Progenitor cell of endocrine pancreas (in vitro differentiated cells): ENCODE data around the gene LPP. TPM values are rescaled to one million over a fixed set of nuclear protein-coding genes. Genes with fewer than 3 reads are reported as not detected.

Experiments used
- DNase-seq: peaks from one replicate; pipeline ENCODE4 v3.0.0; 2021; ENCODE audit warnings: low spot score; ENCODE audit not compliant: unreplicated experiment
- H3K27ac Mint-ChIP-seq: 2 replicates; pipeline ENCODE4 v1.8.0; 2021; ENCODE audit warnings: mild to moderate bottlenecking, moderate library complexity, mixed read lengths
- H3K27me3 Mint-ChIP-seq: 2 replicates; pipeline ENCODE4 v1.8.0; 2021; ENCODE audit warnings: mixed read lengths
- H3K36me3 Mint-ChIP-seq: 2 replicates; pipeline ENCODE4 v1.8.0; 2022; ENCODE audit warnings: mixed read lengths; ENCODE audit not compliant: insufficient read depth
- H3K4me1 Mint-ChIP-seq: 2 replicates; pipeline ENCODE4 v1.8.0; 2021; ENCODE audit warnings: low read depth, mixed read lengths
- H3K4me3 Mint-ChIP-seq: 2 replicates; pipeline ENCODE4 v1.8.0; 2021; ENCODE audit warnings: low read depth, mild to moderate bottlenecking, moderate library complexity, mixed read lengths
- H3K9me3 Mint-ChIP-seq: 2 replicates; pipeline ENCODE4 v1.8.0; 2021; ENCODE audit warnings: low read depth, mixed read lengths
- total RNA-seq: library from RNA; stranded (reverse); gene quantifications from 2 replicates; pipeline ENCODE4 v1.2.1, GENCODE V29; 2021
- TF ChIP-seq, protein P1 (sequence below): fragments of 200-600 bp; sonication (generic); IDR thresholded peaks from one replicate; pipeline ENCODE4 v1.5.0; 2021; ENCODE audit warnings: antibody characterized with exemption, mild to moderate bottlenecking; ENCODE audit not compliant: unreplicated experiment

LPP gene
- total RNA-seq, 1 donor from 2014 or later: 131 TPM

DNA sequence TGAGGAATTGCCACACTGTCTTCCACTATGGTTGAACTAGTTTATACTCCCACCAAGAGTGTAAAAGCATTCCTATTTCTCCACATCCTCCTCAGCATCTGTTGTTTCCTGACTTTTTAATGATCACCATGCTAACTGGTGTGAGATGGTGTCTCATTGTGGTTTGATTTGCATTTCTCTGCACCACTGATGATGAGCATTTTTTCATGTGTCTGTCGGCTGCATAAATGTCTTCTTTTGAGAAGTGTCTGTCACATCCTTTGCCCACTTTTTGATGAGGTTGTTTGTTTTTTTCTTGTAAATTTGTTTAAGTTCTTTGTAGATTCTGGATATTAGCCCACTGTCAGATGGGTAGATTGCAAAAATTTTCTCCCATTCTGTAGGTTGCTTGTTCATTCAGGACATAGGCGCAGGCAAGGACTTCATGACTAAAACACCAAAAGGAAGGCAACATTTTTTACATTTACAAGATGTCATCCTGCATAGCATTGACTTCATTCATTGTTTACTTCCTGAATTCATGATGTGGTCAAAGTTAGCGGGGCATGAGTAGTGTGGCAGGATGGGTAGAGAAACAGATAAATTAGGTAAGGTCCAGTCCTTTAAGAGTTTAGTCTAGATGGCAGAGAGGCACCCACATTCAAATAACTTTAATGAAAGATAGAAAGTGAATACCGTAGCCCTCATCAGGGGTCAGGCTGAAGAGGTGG is 45.1 kb upstream of the LPP start:
- Mint-ChIP-seq H3K27ac (no peak overlapping the region), H3K4me3 (no peak overlapping the region), H3K27me3 (peaks cover 40% of the 10 kb centered on the region), H3K9me3 (no peaks in the 10 kb centered on the region), H3K4me1 (peaks cover 2% of the 10 kb centered on the region), H3K36me3 (no peaks in the 10 kb centered on the region)
- TF ChIP-seq, protein P1, sequence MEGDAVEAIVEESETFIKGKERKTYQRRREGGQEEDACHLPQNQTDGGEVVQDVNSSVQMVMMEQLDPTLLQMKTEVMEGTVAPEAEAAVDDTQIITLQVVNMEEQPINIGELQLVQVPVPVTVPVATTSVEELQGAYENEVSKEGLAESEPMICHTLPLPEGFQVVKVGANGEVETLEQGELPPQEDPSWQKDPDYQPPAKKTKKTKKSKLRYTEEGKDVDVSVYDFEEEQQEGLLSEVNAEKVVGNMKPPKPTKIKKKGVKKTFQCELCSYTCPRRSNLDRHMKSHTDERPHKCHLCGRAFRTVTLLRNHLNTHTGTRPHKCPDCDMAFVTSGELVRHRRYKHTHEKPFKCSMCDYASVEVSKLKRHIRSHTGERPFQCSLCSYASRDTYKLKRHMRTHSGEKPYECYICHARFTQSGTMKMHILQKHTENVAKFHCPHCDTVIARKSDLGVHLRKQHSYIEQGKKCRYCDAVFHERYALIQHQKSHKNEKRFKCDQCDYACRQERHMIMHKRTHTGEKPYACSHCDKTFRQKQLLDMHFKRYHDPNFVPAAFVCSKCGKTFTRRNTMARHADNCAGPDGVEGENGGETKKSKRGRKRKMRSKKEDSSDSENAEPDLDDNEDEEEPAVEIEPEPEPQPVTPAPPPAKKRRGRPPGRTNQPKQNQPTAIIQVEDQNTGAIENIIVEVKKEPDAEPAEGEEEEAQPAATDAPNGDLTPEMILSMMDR: no peak
- no peak for DNase-seq

DNA sequence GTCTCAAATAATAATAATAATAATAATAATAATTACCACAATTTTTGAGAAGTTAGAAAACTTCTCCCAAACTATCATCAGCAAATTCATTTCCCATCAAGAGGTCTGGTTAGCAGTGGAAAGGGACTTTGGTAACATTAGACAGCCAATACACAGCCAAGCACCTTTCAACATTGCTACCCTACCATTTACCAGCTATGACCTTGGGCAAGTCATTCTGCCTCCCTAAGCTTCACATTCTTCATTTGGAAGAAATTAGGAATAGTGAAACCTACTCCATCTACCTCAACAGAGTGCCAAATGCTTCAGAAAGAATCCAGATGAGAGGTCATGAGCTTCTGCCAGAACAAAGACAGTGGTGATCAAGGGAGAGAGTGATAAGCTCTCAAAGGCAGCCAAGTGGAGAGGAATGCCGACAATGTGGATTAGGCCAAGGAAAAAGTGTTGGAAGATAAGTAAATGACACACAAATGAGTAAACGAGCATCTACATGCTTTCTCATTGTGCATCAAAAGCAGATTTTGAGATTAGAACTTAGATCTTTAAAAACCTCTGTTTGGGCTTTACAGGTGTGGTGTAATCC is 42.9 kb upstream of the LPP start:
- TF ChIP-seq, protein P1: no peak
- Mint-ChIP-seq H3K27me3 (peaks cover 44% of the 10 kb centered on the region), H3K4me1 (peaks cover 2% of the 10 kb centered on the region), H3K9me3 (no peaks in the 10 kb centered on the region), H3K36me3 (no peaks in the 10 kb centered on the region), H3K4me3 (no peak overlapping the region), H3K27ac (no peak overlapping the region)
- no peak for DNase-seq

DNA sequence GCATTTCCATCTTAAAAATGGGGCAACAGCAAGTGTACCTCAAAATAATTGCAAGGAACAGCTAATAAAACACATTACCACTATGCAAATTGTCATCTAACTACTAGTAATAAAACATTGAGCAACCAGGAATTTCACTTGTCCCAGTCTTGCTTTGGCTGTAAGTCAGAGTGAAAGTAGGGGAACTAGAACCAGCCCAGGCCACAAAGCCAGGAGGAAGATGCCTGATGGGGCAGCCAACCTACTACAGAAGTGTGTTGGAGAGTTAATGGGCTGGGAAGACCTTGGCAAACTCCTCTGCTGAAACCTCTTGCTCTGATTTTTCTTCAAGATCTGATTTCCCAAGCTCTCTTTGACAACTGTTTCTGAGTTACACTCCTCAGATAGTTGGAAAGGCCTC is 40.2 kb upstream of the LPP start:
- H3K9me3 Mint-ChIP-seq: no peaks in the 10 kb centered on the region
- H3K4me3 Mint-ChIP-seq: no peak overlapping the region
- no peak overlapping the region for H3K27ac Mint-ChIP-seq

DNA sequence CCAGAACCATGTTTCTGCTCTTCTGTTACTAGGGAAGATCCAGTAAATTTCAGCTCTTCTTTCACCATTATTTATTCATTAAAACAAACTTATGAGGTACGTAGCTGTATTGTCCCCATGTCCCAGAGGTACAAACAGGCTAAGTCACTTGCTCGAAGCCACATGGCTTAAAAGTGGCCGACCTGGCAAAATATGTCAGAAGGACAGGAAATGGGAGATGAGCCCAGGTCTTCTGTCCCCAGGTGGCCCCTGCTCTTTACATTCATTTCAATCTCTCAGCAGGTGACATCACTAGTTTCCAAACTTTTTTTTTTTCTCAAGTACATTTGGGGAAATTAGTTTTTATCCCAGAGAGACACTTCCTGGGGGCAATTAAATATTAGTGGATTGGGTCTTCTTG is 34.1 kb upstream of the LPP start:
- TF ChIP-seq, protein P1: no peak
- Mint-ChIP-seq H3K27ac (no peak overlapping the region), H3K9me3 (no peaks in the 10 kb centered on the region), H3K36me3 (no peaks in the 10 kb centered on the region), H3K4me1 (peaks cover 8% of the 10 kb centered on the region), H3K27me3 (peaks cover 22% of the 10 kb centered on the region), H3K4me3 (no peak overlapping the region)
- no peak for DNase-seq

More for the DNA sequence above, 40.2 kb upstream of the LPP start:
- peaks cover 26% of the 10 kb centered on the region for H3K27me3 Mint-ChIP-seq
- TF ChIP-seq, protein P1: no peak
- no peaks in the 10 kb centered on the region for H3K36me3 Mint-ChIP-seq
- DNase-seq: no peak
- no peaks in the 10 kb centered on the region for H3K4me1 Mint-ChIP-seq

DNA sequence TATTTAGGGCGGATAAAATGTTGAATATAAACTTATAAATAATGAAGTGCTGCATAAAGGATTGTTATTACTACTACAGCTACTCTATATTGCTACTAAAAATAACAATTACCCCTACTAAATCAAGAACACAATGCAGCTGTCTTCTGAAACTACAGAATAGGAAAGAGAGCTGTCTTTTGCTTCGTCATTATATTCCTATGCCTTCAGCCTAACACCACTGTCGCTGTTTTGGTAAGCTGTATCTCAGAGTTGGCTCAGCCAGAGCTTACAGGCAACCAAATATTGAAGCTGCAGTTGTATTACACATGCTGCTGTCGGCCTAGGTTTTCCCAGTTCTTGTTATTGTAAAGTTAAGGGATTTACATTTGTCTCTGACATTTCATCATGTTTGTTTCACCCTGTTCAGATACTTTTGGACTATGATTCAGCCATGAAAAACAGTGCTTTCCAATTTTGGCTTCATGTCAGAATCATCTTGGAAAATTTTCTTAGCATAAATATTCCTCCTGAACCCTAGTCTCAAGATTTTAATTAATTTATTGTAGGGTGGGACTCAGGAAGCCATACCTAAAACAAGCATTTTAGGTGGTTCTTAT is 31.3 kb upstream of the LPP start:
- Mint-ChIP-seq H3K36me3 (no peaks in the 10 kb centered on the region), H3K9me3 (no peaks in the 10 kb centered on the region), H3K4me3 (no peak overlapping the region), H3K27ac (no peak overlapping the region), H3K4me1 (peaks cover 15% of the 10 kb centered on the region), H3K27me3 (peaks cover 18% of the 10 kb centered on the region)
- DNase-seq: no peak
- TF ChIP-seq, protein P1: no peak
